Measurements from ENCODE around the gene ADIPOR2. TPM values are rescaled to one million over a fixed set of nuclear protein-coding genes. Genes with fewer than 3 reads are reported as not detected.

Gene ADIPOR2
- total and polyA plus RNA-seq, 4 donors, result 26.6 to 68.3 (median 41.7) TPM

DNA sequence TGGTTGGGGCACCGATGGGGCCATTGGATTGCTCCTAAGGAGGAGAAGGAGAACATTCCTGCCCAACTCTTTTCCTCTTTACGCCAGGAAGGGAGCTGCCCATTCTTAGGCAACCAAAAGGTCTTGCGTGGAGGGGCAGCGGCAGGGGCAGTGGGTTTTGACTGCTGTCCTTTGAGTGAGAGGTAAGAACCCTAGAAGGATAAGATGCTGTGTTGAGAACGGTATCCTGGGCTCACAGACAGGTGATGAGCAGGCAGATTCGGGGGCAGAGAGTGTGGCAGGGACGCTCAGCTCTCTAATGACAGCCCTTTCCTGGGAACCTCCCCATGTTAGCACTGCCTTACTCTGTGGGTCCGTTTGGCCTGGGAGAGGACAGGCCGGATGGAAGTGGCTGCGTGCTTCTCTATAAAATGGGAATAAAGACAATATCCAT, 142.7 kb downstream of the ADIPOR2 start:
- H3K9me3 ChIP-seq (ENCODE audit: control insufficient read depth in 4 of 4, low read length in 3 of 4), result no peaks in the 10 kb centered on the region
- H3K36me3 ChIP-seq (ENCODE audit: control insufficient read depth in 4 of 4, insufficient read depth in 3 of 4, low read depth in 1 of 4, low read length in 3 of 4), result no peaks in the 10 kb centered on the region
- H3K27me3 ChIP-seq (ENCODE audit: control insufficient read depth in 4 of 4, insufficient read depth in 4 of 4, low read length in 3 of 4), result peaks cover 0 to 5% (median 2%) of the 10 kb centered on the region in 4 donors
- TF ChIP-seq SP1 (IDR thresholded peaks at IDR 0.05), result no peak
- no peak for TF ChIP-seq TAF1 (conservative IDR thresholded peaks at IDR 0.05)
- TF ChIP-seq HNF4G (IDR thresholded peaks at IDR 0.05), result no peak
- no peak for TF ChIP-seq FOXA2 (IDR thresholded peaks at IDR 0.05)
- H3K27ac ChIP-seq (ENCODE audit: low read depth in 1 of 2, low read length in 2 of 2), result no peak overlapping the region
- H3K4me1 ChIP-seq (ENCODE audit: control insufficient read depth in 4 of 4, insufficient read depth in 4 of 4, low read length in 3 of 4), result no peaks in the 10 kb centered on the region
- no peak overlapping the region for H3K9ac ChIP-seq (ENCODE audit: low read depth in 1 of 2, low read length in 2 of 2)
- H3K4me3 ChIP-seq (ENCODE audit: low read depth in 1 of 3, low read length in 3 of 3), result no peak overlapping the region
- no peak for DNase-seq (ENCODE audit: low spot score)
- WGBS, result 78% methylated on average over 10 of the region's 10 CpGs

DNA sequence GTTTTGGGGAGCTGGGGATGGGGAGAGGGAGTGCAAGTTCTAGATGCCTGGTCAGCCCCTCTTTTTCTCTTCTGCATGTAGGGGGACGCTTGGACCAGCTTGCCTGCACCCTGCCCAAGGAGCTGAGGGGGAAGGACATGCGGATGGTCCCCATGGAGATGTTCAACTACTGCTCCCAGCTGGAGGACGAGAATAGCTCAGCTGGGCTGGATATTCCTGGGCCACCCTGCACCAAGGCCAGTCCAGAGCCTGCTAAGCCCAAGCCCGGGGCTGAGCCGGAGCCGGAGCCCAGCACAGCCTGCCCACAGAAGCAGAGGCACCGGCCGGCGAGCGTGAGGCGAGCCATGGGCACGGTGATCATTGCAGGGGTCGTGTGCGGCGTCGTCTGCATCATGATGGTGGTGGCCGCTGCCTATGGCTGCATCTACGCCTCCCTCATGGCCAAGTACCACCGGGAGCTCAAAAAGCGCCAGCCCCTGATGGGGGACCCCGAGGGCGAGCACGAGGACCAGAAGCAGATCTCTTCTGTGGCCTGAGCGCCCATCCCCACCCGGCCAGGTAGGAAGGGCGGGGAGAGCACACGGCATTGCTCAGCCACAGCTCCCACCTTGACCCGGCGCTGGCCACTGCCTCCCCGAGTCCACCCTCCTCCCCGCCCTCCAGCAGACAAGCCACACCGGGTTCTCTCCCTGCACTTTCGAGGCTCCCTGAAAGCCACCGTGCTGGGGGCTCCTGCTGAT, 143.5 kb downstream of the ADIPOR2 start:
- H3K36me3 ChIP-seq (ENCODE audit: control insufficient read depth in 4 of 4, insufficient read depth in 3 of 4, low read depth in 1 of 4, low read length in 3 of 4), result no peaks in the 10 kb centered on the region
- no peak overlapping the region for H3K9ac ChIP-seq (ENCODE audit: low read depth in 1 of 2, low read length in 2 of 2)
- H3K4me3 ChIP-seq (ENCODE audit: low read depth in 1 of 3, low read length in 3 of 3), result no peak overlapping the region
- WGBS, result 81% methylated on average over 34 of the region's 34 CpGs
- no peaks in the 10 kb centered on the region for H3K9me3 ChIP-seq (ENCODE audit: control insufficient read depth in 4 of 4, low read length in 3 of 4)
- DNase-seq (ENCODE audit: low spot score), result no peak
- no peaks in the 10 kb centered on the region for H3K4me1 ChIP-seq (ENCODE audit: control insufficient read depth in 4 of 4, insufficient read depth in 4 of 4, low read length in 3 of 4)
- peaks cover 0 to 5% (median 2%) of the 10 kb centered on the region in 4 donors for H3K27me3 ChIP-seq (ENCODE audit: control insufficient read depth in 4 of 4, insufficient read depth in 4 of 4, low read length in 3 of 4)
- H3K27ac ChIP-seq (ENCODE audit: low read depth in 1 of 2, low read length in 2 of 2), result no peak overlapping the region
- TF ChIP-seq JUND (IDR thresholded peaks at IDR 0.05) (no peak), SP1 (IDR thresholded peaks at IDR 0.05) (no peak), RXRA (IDR thresholded peaks at IDR 0.05) (no peak), NR2F2 (IDR thresholded peaks at IDR 0.05) (no peak), HNF4A (conservative IDR thresholded peaks at IDR 0.05) (no peak), YY1 (IDR thresholded peaks at IDR 0.05) (no peak), FOXA1 (IDR thresholded peaks at IDR 0.05) (no peak), FOXA2 (IDR thresholded peaks at IDR 0.05) (no peak), GABPA (IDR thresholded peaks at IDR 0.05 in 1 of 2, conservative IDR thresholded peaks at IDR 0.05 in 1 of 2) (no peak), RAD21 (IDR thresholded peaks at IDR 0.05) (no peak), HNF4G (IDR thresholded peaks at IDR 0.05) (no peak), TAF1 (conservative IDR thresholded peaks at IDR 0.05) (no peak)
- TF ChIP-seq, protein P1, sequence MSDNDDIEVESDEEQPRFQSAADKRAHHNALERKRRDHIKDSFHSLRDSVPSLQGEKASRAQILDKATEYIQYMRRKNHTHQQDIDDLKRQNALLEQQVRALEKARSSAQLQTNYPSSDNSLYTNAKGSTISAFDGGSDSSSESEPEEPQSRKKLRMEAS (IDR thresholded peaks at IDR 0.05), result no peak
- TF ChIP-seq, protein P2, sequence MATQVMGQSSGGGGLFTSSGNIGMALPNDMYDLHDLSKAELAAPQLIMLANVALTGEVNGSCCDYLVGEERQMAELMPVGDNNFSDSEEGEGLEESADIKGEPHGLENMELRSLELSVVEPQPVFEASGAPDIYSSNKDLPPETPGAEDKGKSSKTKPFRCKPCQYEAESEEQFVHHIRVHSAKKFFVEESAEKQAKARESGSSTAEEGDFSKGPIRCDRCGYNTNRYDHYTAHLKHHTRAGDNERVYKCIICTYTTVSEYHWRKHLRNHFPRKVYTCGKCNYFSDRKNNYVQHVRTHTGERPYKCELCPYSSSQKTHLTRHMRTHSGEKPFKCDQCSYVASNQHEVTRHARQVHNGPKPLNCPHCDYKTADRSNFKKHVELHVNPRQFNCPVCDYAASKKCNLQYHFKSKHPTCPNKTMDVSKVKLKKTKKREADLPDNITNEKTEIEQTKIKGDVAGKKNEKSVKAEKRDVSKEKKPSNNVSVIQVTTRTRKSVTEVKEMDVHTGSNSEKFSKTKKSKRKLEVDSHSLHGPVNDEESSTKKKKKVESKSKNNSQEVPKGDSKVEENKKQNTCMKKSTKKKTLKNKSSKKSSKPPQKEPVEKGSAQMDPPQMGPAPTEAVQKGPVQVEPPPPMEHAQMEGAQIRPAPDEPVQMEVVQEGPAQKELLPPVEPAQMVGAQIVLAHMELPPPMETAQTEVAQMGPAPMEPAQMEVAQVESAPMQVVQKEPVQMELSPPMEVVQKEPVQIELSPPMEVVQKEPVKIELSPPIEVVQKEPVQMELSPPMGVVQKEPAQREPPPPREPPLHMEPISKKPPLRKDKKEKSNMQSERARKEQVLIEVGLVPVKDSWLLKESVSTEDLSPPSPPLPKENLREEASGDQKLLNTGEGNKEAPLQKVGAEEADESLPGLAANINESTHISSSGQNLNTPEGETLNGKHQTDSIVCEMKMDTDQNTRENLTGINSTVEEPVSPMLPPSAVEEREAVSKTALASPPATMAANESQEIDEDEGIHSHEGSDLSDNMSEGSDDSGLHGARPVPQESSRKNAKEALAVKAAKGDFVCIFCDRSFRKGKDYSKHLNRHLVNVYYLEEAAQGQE (IDR thresholded peaks at IDR 0.05), result no peak
- TF ChIP-seq, protein P3, sequence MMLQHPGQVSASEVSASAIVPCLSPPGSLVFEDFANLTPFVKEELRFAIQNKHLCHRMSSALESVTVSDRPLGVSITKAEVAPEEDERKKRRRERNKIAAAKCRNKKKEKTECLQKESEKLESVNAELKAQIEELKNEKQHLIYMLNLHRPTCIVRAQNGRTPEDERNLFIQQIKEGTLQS (IDR thresholded peaks at IDR 0.05), result no peak
